Mucosa of rectum (tissue), 2 donors: ENCODE results near the gene TMEM88.

ENCODE experiments used
- H3K27ac ChIP-seq, 2 donors: one replicate each; pipeline ENCODE4 v1.7.0; 2013; ENCODE audit warnings: inconsistent platforms in 2 of 2, low read depth in 2 of 2, low read length in 2 of 2
- H3K27me3 ChIP-seq, 2 donors: one replicate each; pipeline ENCODE4 v1.7.0; 2013; ENCODE audit warnings: low read length in 2 of 2; ENCODE audit not compliant: control insufficient read depth in 2 of 2, insufficient read depth in 2 of 2
- H3K36me3 ChIP-seq, 2 donors: one replicate each; pipeline ENCODE4 v1.7.0; 2013; ENCODE audit warnings: low read length in 2 of 2; ENCODE audit not compliant: control insufficient read depth in 2 of 2, insufficient read depth in 2 of 2
- H3K4me1 ChIP-seq, 2 donors: one replicate each; pipeline ENCODE4 v1.7.0; 2013; ENCODE audit warnings: low read length in 2 of 2, mild to moderate bottlenecking in 1 of 2; ENCODE audit not compliant: control insufficient read depth in 2 of 2, insufficient read depth in 2 of 2
- H3K4me3 ChIP-seq, 2 donors: one replicate each; pipeline ENCODE4 v1.7.0; 2013; ENCODE audit warnings: low read length in 2 of 2
- H3K9ac ChIP-seq, 2 donors: one replicate each; pipeline ENCODE4 v1.7.0; 2013; ENCODE audit warnings: low read length in 2 of 2, low read depth in 1 of 2, mild to moderate bottlenecking in 1 of 2
- H3K9me3 ChIP-seq, 2 donors: one replicate each; pipeline ENCODE4 v1.7.0; 2013; ENCODE audit warnings: low read length in 2 of 2; ENCODE audit not compliant: control insufficient read depth in 2 of 2
- donor health status: healthy.
- donor health status: Normal muscosa, but diverticular disease.

TMEM88 gene

DNA sequence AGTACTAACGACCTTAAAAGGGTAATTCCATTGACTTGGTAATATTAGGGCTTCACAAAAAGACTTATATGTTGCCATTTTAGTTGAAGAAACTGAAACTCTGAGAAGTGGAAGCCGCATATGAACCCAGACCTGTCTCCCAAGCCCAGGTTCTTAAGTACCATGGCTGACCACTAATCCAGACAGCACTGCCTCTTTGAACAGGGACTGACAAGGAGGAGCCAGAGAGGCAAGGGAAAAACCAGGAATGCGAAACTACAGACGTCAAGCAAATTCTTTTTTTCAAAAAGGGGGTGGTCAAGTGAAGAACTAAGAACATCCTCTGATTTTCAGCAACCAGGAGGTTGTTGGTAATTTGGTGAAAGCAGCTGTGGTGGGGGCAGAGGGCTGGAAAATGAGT lies 18.2 kb downstream of the TMEM88 start:
- H3K4me3 ChIP-seq, result no peak overlapping the region
- peaks cover 0 to 2% of the 10 kb centered on the region in 2 donors for H3K4me1 ChIP-seq
- H3K9ac ChIP-seq, result no peak overlapping the region
- H3K9me3 ChIP-seq, result no peaks in the 10 kb centered on the region
- no peaks in the 10 kb centered on the region for H3K36me3 ChIP-seq
- no peaks in the 10 kb centered on the region for H3K27me3 ChIP-seq
- no peak overlapping the region for H3K27ac ChIP-seq

DNA sequence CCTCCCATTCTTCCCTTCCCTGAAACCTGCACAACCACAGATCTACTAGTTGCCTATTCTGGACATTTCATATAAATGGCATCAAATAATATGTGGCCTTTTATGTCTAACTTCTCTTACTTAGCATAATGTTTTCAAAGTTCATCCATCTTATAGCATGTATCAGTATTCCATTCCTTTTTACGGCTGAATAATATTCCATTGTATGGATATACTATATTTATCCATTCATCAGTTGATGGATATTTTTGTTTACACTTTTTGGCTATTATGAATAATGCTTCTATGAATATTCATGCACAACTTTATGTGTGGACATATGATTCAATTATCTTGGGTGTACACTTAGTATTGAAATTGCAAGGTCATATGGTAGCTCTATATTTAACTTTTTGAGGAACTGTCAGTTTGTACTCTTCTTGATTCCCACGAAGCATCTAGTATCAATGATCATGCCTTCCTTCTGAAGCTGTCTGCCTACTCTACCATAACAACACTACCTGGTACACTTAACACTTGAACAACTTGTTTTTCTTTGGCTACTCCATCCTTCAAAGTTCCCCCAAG lies 21.0 kb downstream of the TMEM88 start:
- Histone ChIP-seq H3K9ac (no peak overlapping the region), H3K27me3 (no peaks in the 10 kb centered on the region), H3K4me3 (no peak overlapping the region), H3K27ac (no peak overlapping the region), H3K9me3 (no peaks in the 10 kb centered on the region), H3K36me3 (peaks cover 2 to 7% of the 10 kb centered on the region in 2 donors), H3K4me1 (peaks cover 0 to 9% of the 10 kb centered on the region in 2 donors)

DNA sequence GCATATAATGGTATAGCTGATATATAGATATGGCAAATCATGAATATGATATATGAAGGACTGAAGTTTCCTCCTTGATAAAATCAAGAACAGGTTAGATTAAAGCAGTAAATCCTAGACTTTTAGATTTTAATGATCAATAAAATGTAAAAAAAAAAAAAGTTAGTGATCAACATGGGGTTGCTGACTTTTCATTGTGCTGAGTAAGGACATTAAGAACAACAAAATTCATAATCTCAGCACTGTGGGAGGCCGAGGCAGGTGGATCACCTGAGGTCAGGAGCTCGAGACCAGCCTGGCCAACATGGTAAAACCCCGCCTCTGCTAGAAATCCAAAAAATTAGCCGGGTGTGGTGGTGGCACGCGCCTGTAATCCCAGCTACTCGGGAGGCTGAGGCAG lies 23.4 kb downstream of the TMEM88 start:
- Histone ChIP-seq H3K27ac (no peak overlapping the region), H3K4me1 (peaks cover 5 to 21% of the 10 kb centered on the region in 2 donors), H3K27me3 (no peaks in the 10 kb centered on the region), H3K9ac (no peak overlapping the region), H3K36me3 (peaks cover 2 to 14% of the 10 kb centered on the region in 2 donors), H3K9me3 (no peaks in the 10 kb centered on the region), H3K4me3 (no peak overlapping the region)

DNA sequence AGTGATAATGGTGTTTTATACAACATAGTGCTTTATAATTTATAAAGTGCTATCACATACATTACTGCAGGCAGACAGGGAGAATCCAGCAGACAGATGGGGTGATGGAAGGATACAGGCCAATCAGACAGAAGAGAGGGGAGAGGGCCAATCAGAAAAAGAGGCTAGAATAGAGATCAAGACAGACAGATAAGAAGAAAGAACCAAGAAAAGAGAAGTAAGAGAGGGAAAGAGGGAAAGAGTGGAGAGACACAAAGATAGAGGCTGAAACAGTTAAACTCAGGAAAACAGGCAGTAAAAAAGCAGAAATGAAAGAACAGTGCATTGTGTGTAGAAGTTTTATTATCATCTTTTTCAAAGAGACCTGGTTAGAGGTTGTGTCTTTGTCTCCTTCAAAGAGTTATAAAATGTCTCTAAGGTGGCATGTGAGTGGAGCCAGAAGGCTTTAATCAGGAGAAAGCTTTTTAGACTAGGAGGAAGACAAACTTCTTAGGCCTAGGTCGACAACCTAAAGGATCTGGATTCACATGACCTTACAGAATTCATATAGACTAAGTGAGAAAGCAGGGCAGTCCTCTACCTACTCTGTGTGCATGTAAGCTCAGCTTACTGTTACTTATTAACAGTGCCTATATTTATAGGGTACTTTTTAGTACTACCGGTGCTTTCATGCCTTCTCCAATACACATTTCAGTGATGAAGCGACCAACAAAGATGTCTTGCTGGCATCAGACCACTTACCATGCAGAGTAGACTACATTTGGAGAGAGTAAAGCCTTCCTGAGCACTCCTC lies 25.4 kb downstream of the TMEM88 start:
- H3K9ac ChIP-seq, result peak overlapping the region in 1 of 2 donors; percentile 19
- H3K27me3 ChIP-seq, result no peaks in the 10 kb centered on the region
- peaks cover 10 to 24% of the 10 kb centered on the region in 2 donors for H3K4me1 ChIP-seq
- H3K9me3 ChIP-seq, result no peaks in the 10 kb centered on the region
- no peak overlapping the region for H3K27ac ChIP-seq
- peaks cover 2 to 14% of the 10 kb centered on the region in 2 donors for H3K36me3 ChIP-seq
- H3K4me3 ChIP-seq, result no peak overlapping the region

DNA sequence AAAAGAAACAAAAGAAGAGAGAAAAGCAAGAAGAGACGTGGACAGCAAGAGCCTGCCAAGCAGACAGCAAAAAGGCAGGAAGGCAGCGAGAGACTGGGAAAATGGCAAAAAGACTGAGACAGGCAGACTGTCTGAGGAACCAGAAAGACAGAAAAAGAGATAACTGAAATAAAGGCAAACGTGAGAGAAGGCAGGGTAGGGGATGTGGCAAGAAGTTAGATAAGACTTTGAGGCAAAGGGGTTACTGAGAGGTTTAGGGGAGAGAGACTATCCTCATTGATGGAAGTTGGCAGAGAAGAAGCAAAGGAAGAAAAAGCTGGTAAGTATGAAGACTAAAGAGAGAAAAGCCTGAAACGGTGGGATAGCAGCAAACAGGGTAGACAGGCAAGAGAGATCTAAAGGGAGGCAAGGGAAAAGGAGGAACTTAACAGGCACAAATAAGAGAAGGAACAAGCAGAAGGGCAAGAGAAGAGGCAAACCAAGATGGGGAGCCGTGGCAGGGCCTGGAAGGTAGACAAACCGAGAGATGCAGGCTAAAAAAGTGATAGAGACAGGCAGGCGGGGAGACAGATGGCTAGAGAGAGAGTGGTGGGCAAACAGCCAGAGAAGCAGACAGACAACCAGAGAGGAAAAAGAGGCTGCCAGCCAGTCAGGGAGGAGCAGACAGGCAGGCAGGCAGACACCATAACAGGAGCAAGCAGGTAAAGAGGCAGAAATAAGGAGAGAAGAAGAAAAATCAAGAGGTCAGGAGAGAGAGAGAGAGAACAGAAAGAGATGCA lies 26.6 kb downstream of the TMEM88 start:
- Histone ChIP-seq H3K4me1 (peaks cover 16 to 33% of the 10 kb centered on the region in 2 donors), H3K27me3 (no peaks in the 10 kb centered on the region), H3K27ac (peak overlapping the region in 1 of 2 donors; percentile 6), H3K9ac (peak overlapping the region in 1 of 2 donors; percentile 19), H3K9me3 (no peaks in the 10 kb centered on the region), H3K36me3 (peaks cover 2 to 14% of the 10 kb centered on the region in 2 donors), H3K4me3 (no peak overlapping the region)

DNA sequence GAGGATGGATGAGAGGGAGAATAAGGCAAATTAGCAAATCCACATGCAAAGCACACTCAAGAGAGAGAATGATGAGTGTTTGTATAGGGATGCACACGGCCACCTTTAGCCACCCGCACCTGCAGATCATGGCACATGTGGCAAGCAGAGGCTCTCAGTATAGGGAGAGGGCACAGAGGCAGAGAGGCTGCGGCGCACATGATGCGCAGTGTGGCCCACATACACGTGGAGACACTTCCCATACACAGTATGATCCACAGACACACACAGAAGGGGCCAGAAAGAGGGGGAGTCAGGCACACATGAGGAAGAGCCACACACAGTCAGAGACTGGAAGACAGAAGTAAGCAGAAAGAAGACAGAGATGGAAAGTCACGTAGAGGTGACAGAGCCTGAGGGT lies 27.2 kb downstream of the TMEM88 start:
- Histone ChIP-seq H3K9me3 (no peaks in the 10 kb centered on the region), H3K36me3 (peaks cover 2 to 14% of the 10 kb centered on the region in 2 donors), H3K9ac (no peak overlapping the region), H3K4me1 (peaks cover 20 to 39% of the 10 kb centered on the region in 2 donors), H3K27ac (peak overlapping the region in 1 of 2 donors; percentile 1), H3K4me3 (no peak overlapping the region), H3K27me3 (no peaks in the 10 kb centered on the region)

DNA sequence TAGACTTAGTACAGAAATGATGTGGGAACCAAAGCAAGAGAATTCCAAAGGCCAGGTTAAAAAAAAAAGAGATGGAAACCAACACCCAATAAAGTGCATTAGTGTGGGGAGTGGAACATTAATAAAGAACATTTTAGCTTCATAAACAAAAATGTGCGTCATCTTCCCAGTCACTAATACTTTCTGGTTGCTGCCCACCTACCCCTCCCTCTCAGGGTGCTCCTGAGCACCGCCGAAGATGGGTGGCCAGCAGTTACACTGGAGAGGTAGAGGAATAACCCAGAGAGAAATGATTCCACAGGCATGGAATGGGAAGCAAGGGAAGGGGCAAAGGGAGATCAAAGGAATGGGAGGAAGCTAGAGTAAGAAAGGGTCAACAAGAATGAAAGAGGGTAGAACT lies 27.8 kb downstream of the TMEM88 start:
- Histone ChIP-seq H3K4me3 (no peak overlapping the region), H3K27ac (peak overlapping the region in 1 of 2 donors; percentile 32), H3K4me1 (peaks cover 24 to 43% of the 10 kb centered on the region in 2 donors), H3K9ac (no peak overlapping the region), H3K27me3 (no peaks in the 10 kb centered on the region), H3K9me3 (no peaks in the 10 kb centered on the region), H3K36me3 (peaks cover 2 to 14% of the 10 kb centered on the region in 2 donors)

DNA sequence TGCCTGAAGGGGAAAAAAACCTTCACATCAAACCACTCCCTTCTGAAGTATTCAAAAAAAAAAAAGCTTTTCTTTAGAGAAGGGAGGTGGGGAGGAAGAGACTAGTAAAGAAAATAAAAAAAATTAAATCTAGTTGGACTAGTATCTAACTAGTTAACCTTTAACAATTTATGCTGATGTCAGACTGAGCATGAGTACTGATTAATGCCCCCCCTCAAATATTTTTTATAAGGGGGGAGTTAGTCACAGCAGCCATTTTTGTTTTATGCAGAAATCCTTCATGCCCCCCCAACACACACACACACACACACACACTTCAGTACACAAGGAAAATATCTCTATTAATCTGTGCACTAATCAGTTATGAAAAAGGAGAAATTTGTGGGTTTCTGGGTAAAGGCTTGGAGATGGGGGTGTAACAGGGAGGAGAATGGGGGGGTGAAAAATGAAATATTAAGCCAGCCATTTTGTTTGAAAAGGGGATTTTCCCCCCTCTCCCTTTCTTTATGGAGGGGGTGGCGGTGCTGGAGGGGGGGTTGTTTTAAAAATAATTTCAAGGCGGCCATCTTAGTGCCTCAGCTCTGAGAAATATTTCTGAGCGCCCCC lies 29.0 kb downstream of the TMEM88 start:
- peaks cover 2 to 14% of the 10 kb centered on the region in 2 donors for H3K36me3 ChIP-seq
- H3K4me3 ChIP-seq, result peak overlapping the region in 1 of 2 donors; percentile 3
- no peaks in the 10 kb centered on the region for H3K9me3 ChIP-seq
- peak overlapping the region in 1 of 2 donors; percentile 38 for H3K9ac ChIP-seq
- H3K27me3 ChIP-seq, result no peaks in the 10 kb centered on the region
- peaks cover 36 to 56% of the 10 kb centered on the region in 2 donors for H3K4me1 ChIP-seq
- H3K27ac ChIP-seq, result no peak overlapping the region

DNA sequence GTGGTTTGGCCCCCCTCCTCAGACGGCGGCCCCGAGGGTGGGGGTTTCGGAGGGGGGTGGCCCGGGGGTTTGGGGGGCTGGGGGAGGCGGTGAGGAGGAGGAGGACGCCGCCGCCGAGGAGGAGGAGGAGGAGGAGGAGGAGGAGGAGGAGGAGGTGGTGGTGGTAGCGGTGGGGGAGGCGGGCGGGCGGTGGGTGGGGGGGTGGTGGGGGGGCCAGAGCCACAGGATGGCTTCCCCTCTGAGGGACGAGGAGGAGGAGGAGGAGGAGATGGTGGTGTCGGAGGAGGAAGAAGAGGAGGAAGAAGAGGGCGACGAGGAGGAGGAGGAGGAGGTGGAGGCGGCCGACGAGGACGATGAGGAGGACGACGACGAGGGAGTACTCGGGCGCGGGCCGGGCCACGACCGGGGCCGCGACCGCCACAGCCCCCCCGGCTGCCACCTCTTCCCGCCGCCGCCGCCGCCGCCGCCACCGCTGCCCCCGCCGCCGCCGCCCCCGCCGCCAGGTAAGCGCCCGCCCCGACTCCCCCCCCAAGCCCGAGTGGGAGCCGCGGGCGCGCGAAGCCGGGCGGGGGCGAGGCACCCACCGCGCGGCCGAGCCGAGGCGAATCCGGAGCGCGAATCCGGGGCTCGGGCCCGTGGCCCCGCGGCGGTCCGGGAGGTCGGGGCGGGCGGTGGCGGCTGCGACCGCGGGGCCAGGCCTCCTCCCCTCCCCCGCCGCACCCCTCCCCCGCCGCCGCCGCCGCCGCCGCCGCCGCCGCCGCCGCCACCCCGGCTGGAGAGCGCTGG lies 29.9 kb downstream of the TMEM88 start:
- H3K9me3 ChIP-seq, result no peaks in the 10 kb centered on the region
- H3K27me3 ChIP-seq, result no peaks in the 10 kb centered on the region
- peak overlapping the region; percentile 76 to 84 for H3K4me3 ChIP-seq
- peak overlapping the region; percentile 47 to 95 for H3K9ac ChIP-seq
- H3K4me1 ChIP-seq, result peaks cover 45 to 65% of the 10 kb centered on the region in 2 donors
- peaks cover 2 to 14% of the 10 kb centered on the region in 2 donors for H3K36me3 ChIP-seq
- peak overlapping the region; percentile 91 to 96 for H3K27ac ChIP-seq
